ENCODE data around the gene THOC6.
"Not testable (repeated sequence)": the region's sequence is repeated elsewhere in the genome, so short reads cannot be mapped to it uniquely, and the experiment has no call there.

THOC6 gene

DNA sequence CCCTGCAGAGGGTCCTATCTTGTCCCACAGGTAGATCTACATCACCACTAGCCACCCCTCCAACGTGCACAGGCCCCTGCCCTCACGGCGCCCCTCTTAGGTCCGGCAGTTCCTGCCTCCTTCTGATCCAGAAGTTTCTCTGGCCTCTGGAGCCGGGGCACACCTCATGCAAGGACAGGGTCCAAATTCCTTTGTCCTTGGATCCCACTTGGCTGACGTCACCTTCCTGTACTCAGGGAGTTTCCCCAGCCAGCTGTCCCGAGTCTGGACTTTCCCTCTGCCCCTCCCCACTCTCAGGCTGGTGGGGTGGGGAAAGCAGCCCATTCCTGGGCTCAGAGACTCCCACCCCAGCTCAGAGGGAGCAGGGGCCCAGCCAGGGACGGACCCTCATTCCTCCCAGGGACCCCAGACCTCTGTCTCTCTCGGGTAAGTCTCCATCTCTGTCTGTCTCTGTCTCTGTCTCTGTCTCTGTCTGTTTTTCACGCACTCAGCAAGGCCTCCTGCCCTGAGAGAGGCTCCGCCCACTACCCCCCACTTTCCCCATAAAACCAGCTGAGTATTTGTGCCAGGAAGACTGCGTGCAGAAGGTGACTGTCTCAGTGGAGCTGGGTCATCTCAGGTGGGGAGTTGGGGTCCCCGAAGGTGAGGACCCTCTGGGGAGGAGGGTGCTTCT lies 41.4 kb downstream of the THOC6 start, which contains the start of gene IL32:
TSS of gene IL32 (plus strand) at position 572 of the 673 bp plus-strand sequence. CDS start 172 bp downstream, outside the sequence.
- POLR2A ChIA-PET (ENCODE audit: low non-redundant PET) = no interaction called here
- peak; percentile 56 for DNase-seq (ENCODE audit: low spot score)

DNA sequence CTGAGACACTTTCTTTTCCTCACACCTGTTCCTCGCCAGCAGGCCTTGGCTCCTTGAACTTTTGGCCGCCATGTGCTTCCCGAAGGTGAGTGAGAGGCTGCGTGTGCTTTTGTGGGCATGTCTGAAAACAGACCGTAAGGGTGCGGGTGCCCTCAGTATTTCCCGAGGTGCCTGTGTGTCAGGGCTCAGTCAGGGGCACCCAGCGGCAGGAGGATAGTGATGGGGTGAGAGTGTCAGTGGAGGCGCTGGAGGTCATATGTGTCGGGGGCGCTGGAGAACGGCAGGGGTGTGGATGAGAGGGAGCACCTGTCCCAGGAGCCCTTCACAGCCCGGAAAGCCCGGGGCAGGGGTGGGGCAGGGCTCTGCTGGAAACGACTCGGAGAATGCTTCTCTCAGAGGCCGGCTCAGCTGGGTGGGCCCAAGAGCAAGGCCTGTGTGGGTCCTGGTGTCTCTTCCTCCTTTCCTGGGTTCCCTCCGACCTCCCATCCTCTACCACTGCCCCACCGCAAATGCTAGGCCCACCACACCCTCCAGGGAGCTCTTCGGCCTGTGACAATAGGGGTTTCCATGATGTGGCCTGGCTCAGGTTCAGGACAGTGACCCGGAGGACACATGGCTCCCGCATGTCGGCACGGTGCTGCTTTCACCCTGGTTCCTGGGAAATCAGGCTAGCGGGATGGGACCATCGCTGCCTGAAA lies 42.1 kb downstream of the THOC6 start:
- H3K27ac ChIP-seq = peak overlapping the region; percentile 48
- POLR2A ChIA-PET (ENCODE audit: low non-redundant PET) = no interaction called here
- CTCF ChIA-PET = interaction anchor here (0.5 to 0.9 kb wide), 2 partner anchors 31 to 99 kb away, joined by 3 to 4 read pairs; no protein-coding TSS in a partner anchor
- TF ChIP-seq, protein P1, sequence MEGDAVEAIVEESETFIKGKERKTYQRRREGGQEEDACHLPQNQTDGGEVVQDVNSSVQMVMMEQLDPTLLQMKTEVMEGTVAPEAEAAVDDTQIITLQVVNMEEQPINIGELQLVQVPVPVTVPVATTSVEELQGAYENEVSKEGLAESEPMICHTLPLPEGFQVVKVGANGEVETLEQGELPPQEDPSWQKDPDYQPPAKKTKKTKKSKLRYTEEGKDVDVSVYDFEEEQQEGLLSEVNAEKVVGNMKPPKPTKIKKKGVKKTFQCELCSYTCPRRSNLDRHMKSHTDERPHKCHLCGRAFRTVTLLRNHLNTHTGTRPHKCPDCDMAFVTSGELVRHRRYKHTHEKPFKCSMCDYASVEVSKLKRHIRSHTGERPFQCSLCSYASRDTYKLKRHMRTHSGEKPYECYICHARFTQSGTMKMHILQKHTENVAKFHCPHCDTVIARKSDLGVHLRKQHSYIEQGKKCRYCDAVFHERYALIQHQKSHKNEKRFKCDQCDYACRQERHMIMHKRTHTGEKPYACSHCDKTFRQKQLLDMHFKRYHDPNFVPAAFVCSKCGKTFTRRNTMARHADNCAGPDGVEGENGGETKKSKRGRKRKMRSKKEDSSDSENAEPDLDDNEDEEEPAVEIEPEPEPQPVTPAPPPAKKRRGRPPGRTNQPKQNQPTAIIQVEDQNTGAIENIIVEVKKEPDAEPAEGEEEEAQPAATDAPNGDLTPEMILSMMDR (conservative IDR thresholded peaks at IDR 0.05; ENCODE audit: low read depth) = no peak
- no peak for DNase-seq (ENCODE audit: low spot score)

More for the DNA sequence above, 41.4 kb downstream of the THOC6 start, which contains the start of gene IL32:
- peak within 1 kb of the TSS; percentile 48 for H3K27ac ChIP-seq
- CTCF ChIA-PET = interaction anchor here (0.5 kb wide), 1 partner anchor 100 kb away, joined by 4 read pairs; no protein-coding TSS in a partner anchor
- TF ChIP-seq, protein P1 (conservative IDR thresholded peaks at IDR 0.05; ENCODE audit: low read depth) = no peak

DNA sequence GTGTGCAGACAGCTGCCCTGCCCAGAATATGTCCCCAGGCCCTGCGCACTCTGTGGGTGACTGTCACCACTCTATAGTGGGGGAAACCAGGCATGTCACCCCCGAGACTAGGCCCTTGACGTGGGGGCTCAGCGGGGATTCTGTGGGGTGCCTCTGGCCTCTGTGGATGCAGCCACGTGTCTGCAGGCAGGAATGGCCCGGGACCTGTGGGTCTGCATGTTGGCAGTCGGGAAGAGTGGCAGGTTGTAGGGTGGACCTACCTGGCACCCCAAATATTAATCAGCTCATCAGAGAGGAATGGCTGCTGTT lies 42.6 kb downstream of the THOC6 start:
- no peak overlapping the region for H3K27ac ChIP-seq
- CTCF ChIA-PET = interaction anchor here (0.9 kb wide), 1 partner anchor 30 kb away, joined by 3 read pairs; no protein-coding TSS in a partner anchor

DNA sequence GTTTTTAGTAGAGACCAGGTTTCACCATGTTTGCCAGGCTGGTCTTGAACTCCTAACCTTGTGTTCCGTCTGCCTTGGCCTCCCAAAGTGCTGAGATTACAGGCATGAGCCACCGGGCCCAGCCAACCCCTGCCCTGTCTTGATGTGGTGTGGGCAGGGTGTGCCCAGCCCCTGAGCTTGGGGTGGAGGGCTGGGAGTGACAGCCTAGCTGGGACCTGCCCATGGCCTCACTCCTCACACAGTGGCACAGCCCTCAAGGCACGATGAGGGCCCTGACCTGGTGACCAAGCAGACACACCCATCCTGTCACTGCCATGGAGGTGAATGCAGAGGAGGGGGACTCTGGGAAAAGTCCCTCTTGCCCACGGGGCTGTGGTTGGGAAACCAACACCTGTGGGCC lies 44.7 kb downstream of the THOC6 start:
- ChIA-PET CTCF (interaction anchor here (0.9 kb wide), 1 partner anchor 103 kb away, joined by 4 read pairs; no protein-coding TSS in a partner anchor), POLR2A (ENCODE audit: low non-redundant PET) (no interaction called here)
- TF ChIP-seq, protein P1 (conservative IDR thresholded peaks at IDR 0.05; ENCODE audit: low read depth) = no peak
- no peak overlapping the region; the same call in 1 of the 2 replicates for H3K27ac ChIP-seq
- no peak for DNase-seq (ENCODE audit: low spot score)

More for the DNA sequence above, 42.6 kb downstream of the THOC6 start:
- POLR2A ChIA-PET (ENCODE audit: low non-redundant PET) = no interaction called here
- TF ChIP-seq, protein P1 (conservative IDR thresholded peaks at IDR 0.05; ENCODE audit: low read depth) = no peak
- DNase-seq (ENCODE audit: low spot score) = no peak

DNA sequence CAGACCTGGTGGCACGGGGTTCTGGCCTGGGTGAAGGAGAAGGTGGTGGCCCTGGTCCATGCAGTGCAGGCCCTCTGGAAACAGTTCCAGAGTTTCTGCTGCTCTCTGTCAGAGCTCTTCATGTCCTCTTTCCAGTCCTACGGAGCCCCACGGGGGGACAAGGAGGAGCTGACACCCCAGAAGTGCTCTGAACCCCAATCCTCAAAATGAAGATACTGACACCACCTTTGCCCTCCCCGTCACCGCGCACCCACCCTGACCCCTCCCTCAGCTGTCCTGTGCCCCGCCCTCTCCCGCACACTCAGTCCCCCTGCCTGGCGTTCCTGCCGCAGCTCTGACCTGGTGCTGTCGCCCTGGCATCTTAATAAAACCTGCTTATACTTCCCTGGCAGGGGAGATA lies 45.3 kb downstream of the THOC6 start:
- DNase-seq (ENCODE audit: low spot score); H3K27ac ChIP-seq; POLR2A ChIA-PET (ENCODE audit: low non-redundant PET): not testable (repeated sequence)
- CTCF ChIA-PET = interaction anchor here (0.5 kb wide), 1 partner anchor 97 kb away, joined by 4 read pairs; no protein-coding TSS in a partner anchor

DNA sequence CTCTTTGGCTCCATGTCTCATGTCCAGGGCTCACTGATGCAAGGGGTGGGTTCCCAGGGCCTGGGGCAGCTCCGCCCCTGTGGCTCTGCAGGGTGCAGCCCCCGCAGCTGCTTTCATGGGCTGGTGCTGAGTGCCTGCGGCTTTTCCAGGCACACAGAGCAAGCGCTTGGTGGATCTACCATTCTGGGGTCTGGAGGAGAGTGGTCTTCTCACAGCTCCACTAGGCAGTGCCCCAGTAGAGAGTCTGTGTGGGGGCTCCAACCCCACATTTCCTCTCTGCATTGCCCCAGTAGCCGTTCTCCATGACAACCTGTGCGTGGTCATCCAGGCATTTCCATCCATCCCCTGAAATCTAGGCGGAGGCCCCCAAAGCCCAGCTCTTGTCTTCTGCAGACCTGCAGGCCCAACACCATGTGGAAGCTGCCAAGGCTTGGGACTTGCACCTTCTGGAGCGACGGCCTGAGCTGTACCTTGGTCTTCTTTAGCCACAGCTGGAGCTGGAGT lies 46.8 kb downstream of the THOC6 start:
- ChIA-PET CTCF (interaction anchor here (1.8 kb wide), 1 partner anchor 12 kb away, joined by 4 read pairs; no protein-coding TSS in a partner anchor), POLR2A (ENCODE audit: low non-redundant PET) (no interaction called here)
- no peak overlapping the region for H3K27ac ChIP-seq
- DNase-seq (ENCODE audit: low spot score) = no peak
- TF ChIP-seq, protein P1 (conservative IDR thresholded peaks at IDR 0.05; ENCODE audit: low read depth) = no peak

Data from RWPE1 (cell line).